RKO (cell line): ENCODE measurements around the gene MEGF8.
A peak's percentile ranks its signal among the peaks of the same experiment; 100 is the strongest.

ENCODE experiments used
- DNase-seq: peaks from one replicate; pipeline ENCODE4 v3.0.0-alpha.2; 2016; ENCODE audit warnings: low spot score

The MEGF8 gene

DNA sequence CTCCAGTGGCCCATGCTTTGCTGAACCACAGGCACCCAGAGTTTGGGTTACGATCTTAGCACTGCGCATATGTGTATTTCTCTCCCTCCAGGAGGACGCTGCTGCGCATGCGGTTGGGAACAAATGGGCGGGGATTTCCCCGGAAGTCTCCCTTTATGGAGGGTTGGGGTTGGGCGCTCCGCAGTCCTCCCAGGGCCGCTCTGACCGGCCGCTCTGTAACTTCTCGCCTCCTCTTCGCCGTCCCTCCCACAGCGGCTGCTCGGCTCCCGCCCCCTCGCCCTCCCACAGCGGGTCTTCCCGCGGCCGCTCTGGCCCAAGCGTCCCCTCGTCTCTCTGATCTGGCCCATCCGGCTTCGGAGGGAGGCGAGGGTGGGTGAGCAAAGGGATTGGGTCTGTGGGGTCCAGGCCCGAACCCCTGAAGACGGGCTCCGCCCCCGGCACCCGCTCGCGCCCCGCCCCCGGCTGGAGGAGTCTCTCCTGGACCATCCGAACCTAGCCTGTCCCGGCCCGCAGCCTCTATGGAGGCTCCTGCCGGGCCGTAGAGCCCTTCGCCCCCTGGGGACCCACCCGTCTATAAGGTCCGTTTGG is at the start of gene MEGF8:
TSS of gene MEGF8 (plus strand) at position 328 of the 588 bp plus-strand sequence. CDS start 609 bp downstream, outside the sequence.
- peak; percentile 99 for DNase-seq

DNA sequence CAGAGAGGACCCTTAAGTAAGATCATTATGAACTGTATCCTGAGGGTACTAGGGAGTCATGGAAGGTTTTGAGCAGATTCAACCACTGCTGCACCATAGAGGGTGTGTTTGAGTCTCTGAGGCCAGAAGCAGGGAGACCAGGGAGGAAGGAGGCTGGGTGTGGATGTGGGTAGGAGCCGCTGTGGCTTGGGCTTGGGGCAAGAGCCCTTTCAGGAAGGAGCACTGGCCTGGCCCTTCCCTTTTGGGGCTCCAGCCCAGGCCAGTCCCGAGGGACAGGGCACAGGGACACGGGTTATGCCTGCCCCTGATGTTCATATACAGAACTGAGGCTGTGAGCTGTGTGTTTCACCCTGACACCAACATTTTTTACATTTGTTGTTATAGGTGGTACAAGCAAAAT is 49.2 kb upstream of the MEGF8 start:
- no peak for DNase-seq

DNA sequence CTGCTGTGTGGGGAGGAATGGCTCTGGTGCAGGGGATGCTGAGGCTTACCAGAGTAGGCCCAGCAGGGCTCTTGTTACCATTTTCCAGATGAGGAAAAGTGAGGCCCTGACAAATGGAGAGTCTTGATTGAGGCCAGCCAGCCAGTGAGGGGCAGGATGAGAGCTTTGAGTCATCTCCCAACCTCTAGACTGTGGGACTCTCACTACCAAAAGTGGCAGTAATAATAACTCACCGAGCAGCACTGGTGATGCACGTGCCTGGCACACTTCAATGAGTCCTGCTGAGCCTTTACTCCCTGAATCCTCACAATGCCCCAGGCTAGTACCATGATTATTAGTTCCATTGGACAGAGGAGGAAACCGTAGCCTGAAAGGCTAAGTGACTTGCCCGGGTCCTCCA is 48.6 kb upstream of the MEGF8 start:
- DNase-seq: peak; percentile 29

DNA sequence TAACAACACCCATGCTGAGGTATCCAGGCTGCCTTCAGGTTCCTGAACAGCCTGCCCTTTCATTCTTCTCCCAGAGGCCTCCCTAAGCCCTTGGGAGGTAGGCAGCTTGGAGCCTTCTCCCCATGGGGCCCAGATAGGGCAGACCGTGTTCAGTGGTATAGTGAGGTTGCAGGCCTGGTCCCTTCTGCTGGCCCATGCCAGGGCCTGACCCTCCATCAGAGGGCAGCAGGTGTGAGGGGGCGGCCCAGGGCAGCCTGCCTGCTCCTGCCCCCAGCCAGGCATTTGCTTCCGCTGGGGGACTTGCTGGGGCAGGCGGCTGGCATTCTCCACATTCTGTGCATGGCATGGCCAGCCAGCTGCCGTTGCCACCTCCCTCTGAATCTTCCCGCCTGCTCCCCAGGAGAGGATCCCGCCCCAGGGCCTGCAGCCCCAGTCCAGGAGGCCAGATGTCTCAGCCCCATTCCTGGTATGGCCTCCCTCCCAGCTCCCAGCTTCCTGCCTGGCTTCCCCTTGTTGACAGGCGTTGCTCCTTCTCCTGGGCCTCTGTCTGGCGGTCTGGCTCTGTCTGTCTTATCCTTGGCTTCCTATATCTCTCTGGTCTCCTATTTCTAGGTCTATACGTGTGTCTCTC is 47.5 kb upstream of the MEGF8 start:
- DNase-seq: no peak

DNA sequence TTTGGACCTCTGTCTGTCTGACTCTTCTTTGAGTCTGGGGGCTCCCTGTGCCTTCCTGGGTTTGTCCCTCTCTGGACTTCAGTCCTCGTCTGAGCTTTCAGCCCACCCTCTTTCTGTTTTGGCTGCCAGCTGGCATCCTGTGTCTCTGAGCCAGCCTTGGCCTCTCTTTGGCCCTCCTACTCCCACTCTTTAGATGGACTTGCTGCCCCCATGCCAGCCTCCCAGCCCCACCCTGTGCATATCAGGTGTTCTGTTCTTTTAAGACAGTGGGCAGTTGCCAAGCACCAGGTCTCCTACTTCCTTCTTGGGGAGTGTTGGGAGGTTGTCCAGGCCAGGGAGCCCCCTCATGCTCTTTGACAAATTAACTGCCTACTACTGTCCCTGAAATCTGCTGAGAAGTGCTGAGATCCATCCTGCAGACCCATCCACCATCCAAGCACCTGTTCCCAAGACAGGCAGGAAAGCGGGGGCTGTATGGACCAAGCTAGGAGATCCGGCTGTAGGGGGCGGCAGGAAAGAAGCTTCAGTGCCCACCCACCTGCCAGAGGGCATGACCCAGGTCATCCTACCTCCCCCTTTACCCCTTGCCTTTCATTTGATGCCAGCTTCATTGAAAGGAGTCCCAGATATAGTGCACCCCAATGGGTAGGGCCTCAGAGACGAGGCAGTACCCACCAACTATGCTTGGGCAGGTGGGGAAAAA is 46.8 kb upstream of the MEGF8 start:
- DNase-seq: no peak

DNA sequence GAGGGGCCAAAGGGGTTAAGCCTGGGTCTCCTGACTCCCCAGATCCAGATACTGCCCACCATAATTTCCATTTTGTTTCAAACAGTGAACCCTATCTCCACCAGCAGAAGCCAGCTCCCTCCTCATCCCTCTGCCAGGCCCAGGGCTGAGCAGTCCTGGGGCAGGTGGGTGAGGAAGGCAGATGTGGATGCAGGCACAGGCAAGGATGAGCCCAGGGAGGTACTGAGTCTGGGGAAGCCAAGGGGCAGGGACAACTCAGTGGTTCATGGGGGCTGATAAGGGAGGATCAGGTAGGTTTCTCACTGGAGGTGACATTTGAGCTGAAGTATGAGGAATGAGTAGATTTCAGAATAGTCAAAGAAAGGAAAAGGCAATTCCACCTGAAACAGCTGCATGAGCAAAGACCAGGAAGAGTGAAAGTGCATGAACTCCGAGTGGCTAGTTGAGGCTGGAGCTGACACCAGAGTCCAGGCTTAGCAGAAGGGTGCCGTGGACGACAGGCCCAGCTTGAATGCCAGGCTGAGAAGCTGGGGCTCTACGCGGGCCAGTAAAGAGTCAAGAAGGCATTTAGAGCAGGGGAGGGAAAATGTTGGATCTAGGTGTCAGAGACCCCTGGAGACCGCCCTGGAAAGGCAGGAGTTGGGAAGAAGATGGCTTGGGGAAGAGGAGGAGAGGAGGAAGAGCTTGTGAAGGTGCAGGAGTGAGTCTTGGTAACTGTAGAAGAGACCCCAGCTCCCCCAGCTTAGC is 46.1 kb upstream of the MEGF8 start:
- no peak for DNase-seq

DNA sequence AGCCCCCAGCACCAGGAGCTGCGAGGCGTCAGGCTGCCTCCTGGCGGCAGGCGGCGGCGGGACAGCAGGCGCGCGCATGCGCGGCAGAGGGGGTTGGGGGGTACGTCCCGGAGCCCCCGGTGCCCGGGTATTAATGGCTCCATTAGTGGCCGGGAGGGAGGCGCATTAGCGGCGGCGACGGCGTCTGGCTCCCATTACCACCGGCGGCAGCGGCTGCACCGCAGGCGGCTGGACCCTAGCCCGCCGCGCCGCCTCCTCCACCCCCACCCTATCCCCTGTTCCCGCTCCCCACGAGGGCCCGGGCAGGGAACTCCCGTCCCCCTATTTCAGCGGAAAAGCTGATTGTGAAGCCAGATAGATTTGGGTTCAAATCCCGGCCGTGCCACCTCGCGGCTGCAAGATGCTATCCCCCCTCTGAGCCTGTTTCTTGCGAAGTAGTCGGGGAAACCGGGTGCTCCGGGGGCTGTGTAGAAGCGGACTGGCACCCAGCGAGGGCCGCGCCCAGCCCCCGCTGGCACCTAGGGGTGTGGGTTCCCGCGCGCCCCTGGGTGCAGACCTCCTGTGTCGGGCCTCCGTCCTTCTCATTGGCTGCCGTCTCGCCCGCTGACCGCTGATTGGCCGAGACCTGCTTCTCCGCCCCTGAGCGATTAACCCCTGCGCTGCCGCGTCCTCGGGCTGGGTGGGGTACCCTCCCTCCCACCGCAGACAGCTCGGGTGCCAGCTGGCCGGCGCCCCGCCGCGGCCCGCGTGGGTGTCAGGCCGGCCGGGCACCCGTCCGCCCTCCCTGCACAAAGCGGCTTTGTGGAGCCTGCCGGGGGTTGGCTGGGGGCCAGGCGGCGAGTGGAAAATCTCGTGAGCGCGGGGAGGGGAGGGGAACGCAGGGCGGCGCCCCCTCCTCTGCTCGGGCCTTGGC is 45.3 kb upstream of the MEGF8 start:
- DNase-seq: peak; percentile 91

- no peak for DNase-seq
Observed at GRCh38 chr19:42280815-42281145, 44.7 kb upstream of the MEGF8 start.

GRCh38 chr19:42281146-42281826 is 44.1 kb upstream of the MEGF8 start:
- peak; percentile 35 for DNase-seq

- DNase-seq: peak; percentile 47
Observed at GRCh38 chr19:42281827-42282762, 43.3 kb upstream of the MEGF8 start.

DNA sequence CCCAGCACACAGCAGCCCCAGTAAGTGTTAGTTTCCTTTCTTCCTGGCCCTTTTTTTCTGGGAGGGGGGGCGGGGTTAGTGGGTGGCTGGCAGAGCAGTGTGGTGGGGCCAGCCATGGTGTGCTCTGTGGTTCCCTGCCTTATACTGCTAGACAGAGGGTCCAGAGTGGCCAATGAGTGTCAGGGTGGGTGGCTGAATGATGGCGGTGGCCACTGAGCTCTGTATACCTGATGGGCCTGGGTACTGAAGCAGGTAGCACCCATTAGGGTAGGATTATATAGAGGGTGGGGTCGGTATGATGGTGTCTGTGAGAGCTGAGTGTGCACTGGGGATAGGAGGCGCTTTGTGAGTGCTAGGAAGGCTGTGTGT is 42.6 kb upstream of the MEGF8 start:
- DNase-seq: no peak

- peak; percentile 92 for DNase-seq
Observed at GRCh38 chr19:42283188-42284065, 42.0 kb upstream of the MEGF8 start.

GRCh38 chr19:42284066-42284501 is 41.4 kb upstream of the MEGF8 start:
- peak; percentile 86 for DNase-seq

GRCh38 chr19:42284591-42285341 is 40.7 kb upstream of the MEGF8 start:
- peak; percentile 40 for DNase-seq

- no peak for DNase-seq
Observed at GRCh38 chr19:42285541-42285941, 39.9 kb upstream of the MEGF8 start.

GRCh38 chr19:42285988-42286348 is 39.5 kb upstream of the MEGF8 start:
- DNase-seq: no peak

- no peak for DNase-seq
Observed at GRCh38 chr19:42286349-42287016, 39.0 kb upstream of the MEGF8 start.
